Muscle layer of colon (tissue), 2 donors: ENCODE measurements around the gene MLXIPL.
"Not testable (repeated sequence)": the region's sequence is repeated elsewhere in the genome, so short reads cannot be mapped to it uniquely, and the experiment has no call there.

Experiments
- H3K27ac ChIP-seq: one replicate; pipeline ENCODE4 v1.7.0; 2013; ENCODE audit warnings: low read depth, mild to moderate bottlenecking, low read length, moderate library complexity
- H3K27me3 ChIP-seq, 2 donors: one replicate each; pipeline ENCODE4 v1.7.0; 2013; ENCODE audit warnings: low read length in 2 of 2, mild to moderate bottlenecking in 2 of 2; ENCODE audit not compliant: insufficient read depth in 2 of 2, control insufficient read depth in 1 of 2
- H3K36me3 ChIP-seq: one replicate; pipeline ENCODE4 v1.7.0; 2013; ENCODE audit warnings: mild to moderate bottlenecking, low read length; ENCODE audit not compliant: insufficient read depth
- H3K4me1 ChIP-seq: one replicate; pipeline ENCODE4 v1.7.0; 2013; ENCODE audit warnings: mild to moderate bottlenecking, low read length; ENCODE audit not compliant: insufficient read depth
- H3K4me3 ChIP-seq, 2 donors: one replicate each; pipeline ENCODE4 v1.7.0; 2013; ENCODE audit warnings: low read length in 2 of 2, low read depth in 1 of 2, mild to moderate bottlenecking in 1 of 2, moderate library complexity in 1 of 2
- H3K9ac ChIP-seq: one replicate; pipeline ENCODE4 v1.7.0; 2013; ENCODE audit warnings: low read length
- H3K9me3 ChIP-seq: one replicate; pipeline ENCODE4 v1.7.0; 2013; ENCODE audit warnings: mild to moderate bottlenecking, low read length
- donor health status: abdominal sarcoma.
- donor health status: Adenocarcinoma of cecum.

The MLXIPL gene

GRCh38 chr7:73659983-73660382 is 35.7 kb upstream of the MLXIPL start:
- Histone ChIP-seq H3K27me3 (no peaks in the 10 kb centered on the region), H3K9me3 (no peaks in the 10 kb centered on the region), H3K36me3 (no peaks in the 10 kb centered on the region), H3K9ac (no peak overlapping the region), H3K4me3 (no peak overlapping the region), H3K27ac (no peak overlapping the region), H3K4me1 (no peaks in the 10 kb centered on the region)

GRCh38 chr7:73655309-73655708 is 31.0 kb upstream of the MLXIPL start:
- not testable (repeated sequence) for H3K36me3 ChIP-seq, H3K27me3 ChIP-seq, H3K4me1 ChIP-seq

GRCh38 chr7:73652541-73652949 is 28.2 kb upstream of the MLXIPL start:
- no peak overlapping the region for H3K9ac ChIP-seq
- H3K9me3 ChIP-seq: no peaks in the 10 kb centered on the region
- H3K36me3 ChIP-seq: no peaks in the 10 kb centered on the region
- peaks cover 8 to 20% of the 10 kb centered on the region in 2 donors for H3K27me3 ChIP-seq
- no peak overlapping the region for H3K27ac ChIP-seq
- H3K4me3 ChIP-seq: no peak overlapping the region
- no peaks in the 10 kb centered on the region for H3K4me1 ChIP-seq

More at GRCh38 chr7:73655309-73655708, 31.0 kb upstream of the MLXIPL start:
- not testable (repeated sequence) for H3K9ac ChIP-seq, H3K9me3 ChIP-seq, H3K27ac ChIP-seq, H3K4me3 ChIP-seq

GRCh38 chr7:73650524-73650923 is 26.2 kb upstream of the MLXIPL start:
- Histone ChIP-seq H3K27me3 (peaks cover 24 to 40% of the 10 kb centered on the region in 2 donors), H3K4me3 (no peak overlapping the region), H3K4me1 (no peaks in the 10 kb centered on the region), H3K36me3 (no peaks in the 10 kb centered on the region), H3K9ac (no peak overlapping the region), H3K27ac (no peak overlapping the region), H3K9me3 (no peaks in the 10 kb centered on the region)

- H3K27me3 ChIP-seq: peaks cover 24 to 44% of the 10 kb centered on the region in 2 donors
- H3K36me3 ChIP-seq: no peaks in the 10 kb centered on the region
- H3K27ac ChIP-seq: no peak overlapping the region
- no peaks in the 10 kb centered on the region for H3K9me3 ChIP-seq
- no peak overlapping the region for H3K9ac ChIP-seq
- H3K4me1 ChIP-seq: no peaks in the 10 kb centered on the region
- H3K4me3 ChIP-seq: no peak overlapping the region
Observed at GRCh38 chr7:73649576-73649975, 25.3 kb upstream of the MLXIPL start.

DNA sequence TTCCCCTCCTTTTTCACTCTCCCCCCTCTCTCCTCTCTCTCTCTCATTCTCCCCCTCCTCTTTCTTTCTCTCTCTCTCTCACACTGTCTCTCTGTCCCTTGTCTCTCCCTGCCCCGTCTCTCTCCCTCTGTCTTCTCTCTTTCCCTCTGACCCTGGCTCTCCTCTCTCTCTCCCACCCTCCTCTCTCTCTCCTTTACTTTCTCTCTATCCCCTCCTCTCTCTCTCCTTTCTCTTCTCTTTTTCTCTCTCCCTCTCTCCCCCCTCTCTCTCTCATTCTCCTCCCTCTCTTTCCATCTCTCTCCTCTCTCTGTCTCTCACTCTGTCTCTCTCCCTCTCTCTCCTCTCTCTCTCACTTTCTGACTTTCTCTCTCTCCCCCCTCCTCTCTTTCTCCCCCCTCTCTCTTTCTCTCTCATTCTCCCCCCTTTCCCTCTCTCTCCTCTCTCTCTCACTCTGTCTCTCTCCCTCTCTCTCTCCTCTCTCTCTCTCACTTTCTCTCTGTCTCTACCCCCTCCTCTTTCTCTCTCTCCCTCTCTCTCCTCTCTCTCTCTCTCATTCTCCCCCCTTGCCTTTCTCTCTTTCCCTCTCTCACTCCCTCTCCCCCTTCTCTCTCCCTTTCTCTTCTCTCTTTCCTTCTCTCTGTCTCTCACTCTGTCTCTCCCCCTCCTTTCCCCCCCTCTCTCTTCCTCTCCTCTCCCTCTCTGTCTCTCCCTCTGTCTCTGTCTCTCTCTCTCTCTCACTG is 24.4 kb upstream of the MLXIPL start:
- Histone ChIP-seq H3K4me3 (no peak overlapping the region), H3K27me3 (peaks cover 24 to 44% of the 10 kb centered on the region in 2 donors), H3K9ac (no peak overlapping the region), H3K4me1 (no peaks in the 10 kb centered on the region), H3K27ac (no peak overlapping the region), H3K9me3 (no peaks in the 10 kb centered on the region), H3K36me3 (no peaks in the 10 kb centered on the region)

- Histone ChIP-seq H3K4me1 (no peaks in the 10 kb centered on the region), H3K9ac (no peak overlapping the region), H3K27ac (no peak overlapping the region), H3K27me3 (peaks cover 24 to 44% of the 10 kb centered on the region in 2 donors), H3K9me3 (no peaks in the 10 kb centered on the region), H3K36me3 (no peaks in the 10 kb centered on the region), H3K4me3 (no peak overlapping the region)
Observed at GRCh38 chr7:73647725-73648592, 23.6 kb upstream of the MLXIPL start.

- no peak overlapping the region for H3K27ac ChIP-seq
- no peaks in the 10 kb centered on the region for H3K36me3 ChIP-seq
- no peak overlapping the region for H3K9ac ChIP-seq
- no peaks in the 10 kb centered on the region for H3K9me3 ChIP-seq
- no peak overlapping the region for H3K4me3 ChIP-seq
- peaks cover 24 to 44% of the 10 kb centered on the region in 2 donors for H3K27me3 ChIP-seq
- no peaks in the 10 kb centered on the region for H3K4me1 ChIP-seq
Observed at GRCh38 chr7:73646785-73647724, 22.7 kb upstream of the MLXIPL start.

DNA sequence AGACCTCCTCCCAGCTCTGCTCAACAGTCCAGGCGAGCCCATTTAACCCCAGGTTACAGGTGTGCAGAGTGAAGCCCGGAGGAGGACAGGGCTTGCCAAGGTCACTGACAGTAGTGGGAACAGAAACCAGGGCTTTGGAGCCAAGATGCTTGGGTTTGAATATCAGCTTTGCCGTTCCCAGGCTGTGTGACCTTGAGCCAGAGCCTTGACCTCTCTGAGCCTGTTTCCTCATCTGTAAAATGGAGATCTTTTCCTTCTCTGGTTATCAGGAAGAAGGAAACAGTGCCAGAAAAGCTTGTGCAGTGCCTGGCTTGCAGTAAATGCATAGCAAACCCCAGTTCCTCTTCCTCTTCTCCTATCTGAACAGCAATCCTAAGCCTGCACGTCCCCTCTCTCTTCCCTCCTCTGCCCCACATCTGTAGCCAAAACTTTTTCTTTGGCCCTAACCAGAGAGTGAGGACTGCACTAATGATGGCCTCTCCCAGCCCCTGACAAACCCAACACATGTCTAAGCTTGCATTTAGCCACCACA is 21.4 kb upstream of the MLXIPL start:
- Histone ChIP-seq H3K27ac (no peak overlapping the region), H3K9me3 (no peaks in the 10 kb centered on the region), H3K27me3 (peaks cover 24 to 41% of the 10 kb centered on the region in 2 donors), H3K9ac (no peak overlapping the region), H3K4me1 (no peaks in the 10 kb centered on the region), H3K4me3 (no peak overlapping the region), H3K36me3 (no peaks in the 10 kb centered on the region)

DNA sequence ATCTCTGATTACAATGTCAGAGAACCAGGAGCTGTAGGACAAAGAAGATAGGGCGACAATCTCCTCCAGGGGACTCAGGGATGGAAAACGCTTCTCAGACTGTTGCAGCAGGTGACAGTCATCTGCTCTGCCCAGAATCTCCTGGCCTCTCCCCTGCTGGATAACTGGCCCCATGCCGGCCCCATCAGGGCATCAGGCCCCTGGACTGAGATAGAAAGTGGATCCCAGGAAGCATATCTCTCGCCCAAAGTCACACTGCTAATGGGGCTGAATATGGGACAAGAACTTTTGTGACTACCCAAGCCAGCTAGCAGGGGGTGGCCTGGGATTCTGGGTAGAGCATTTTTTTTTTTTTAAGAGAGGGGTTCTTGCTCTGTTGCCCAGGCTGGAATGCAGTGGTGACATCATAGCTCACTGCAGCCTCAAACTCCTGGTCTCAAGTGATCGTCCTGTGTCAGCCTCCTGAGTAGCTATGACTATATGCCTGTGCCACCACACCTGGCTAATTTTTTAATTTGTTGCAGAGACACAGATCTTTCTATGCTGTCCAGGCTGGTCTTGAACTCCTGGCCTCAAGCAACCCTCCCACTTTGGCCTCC is 20.5 kb upstream of the MLXIPL start:
- no peak overlapping the region for H3K4me3 ChIP-seq

More for the DNA sequence above, 20.5 kb upstream of the MLXIPL start:
- Histone ChIP-seq H3K9me3 (no peaks in the 10 kb centered on the region), H3K9ac (no peak overlapping the region), H3K4me1 (no peaks in the 10 kb centered on the region), H3K27ac (no peak overlapping the region), H3K27me3 (peaks cover 24 to 38% of the 10 kb centered on the region in 2 donors), H3K36me3 (no peaks in the 10 kb centered on the region)
